Stimulated activated CD4-positive, alpha-beta T cell treated with anti-CD3 and anti-CD28 coated beads, Interleukin-12 subunit alpha, Interleukin-12 subunit beta, amount 100 ng/mL, for 48 hours (primary cell): ENCODE data around the gene PPIE.

Experiments
- DNase-seq, 3 donors: peaks; one replicate each; pipeline ENCODE4 v3.0.0-alpha.2; 2020; ENCODE audit warnings: low read depth in 2 of 3, low spot score in 1 of 3

PPIE gene

GRCh38 chr1:39800471-39800835 lies 61.8 kb downstream of the PPIE start:
- DNase-seq, result no peak

- no peak for DNase-seq
Measured at GRCh38 chr1:39802496-39803260, 64.0 kb downstream of the PPIE start.

- no peak for DNase-seq
Measured at GRCh38 chr1:39805385-39805784, 66.7 kb downstream of the PPIE start.

- DNase-seq, result no peak
Measured at GRCh38 chr1:39808784-39809517, 70.3 kb downstream of the PPIE start.

- DNase-seq, result no peak
Measured at GRCh38 chr1:39812913-39813312, 74.2 kb downstream of the PPIE start.
